Measurements from ENCODE around the gene CLEC2D.
"Not testable (repeated sequence)": the region's sequence is repeated elsewhere in the genome, so short reads cannot be mapped to it uniquely, and the experiment has no call there.

The CLEC2D gene

GRCh38 chr12:9699898-9700605 is 30.5 kb downstream of the CLEC2D start:
- Histone ChIP-seq H3K36me3 (ENCODE audit: control insufficient read depth, insufficient read depth, low read length) (peaks cover under 1% of the 10 kb centered on the region; the same call in 1 of the 2 replicates), H3K4me3 (replicated peaks; ENCODE audit: low read depth, low read length) (no peak overlapping the region), H3K27me3 (replicated peaks; ENCODE audit: control insufficient read depth, insufficient read depth, low read length) (no peaks in the 10 kb centered on the region)
- DNase-seq (ENCODE audit: extremely low read depth, insufficient read length) = no peak
- no peak for TF ChIP-seq CTCF (IDR thresholded peaks at IDR 0.05; ENCODE audit: insufficient read depth, low read length, poor library complexity, severe bottlenecking)

GRCh38 chr12:9700606-9700956 is 31.1 kb downstream of the CLEC2D start:
- no peaks in the 10 kb centered on the region; the same call in 1 of the 2 replicates for H3K36me3 ChIP-seq (ENCODE audit: control insufficient read depth, insufficient read depth, low read length)
- DNase-seq (ENCODE audit: extremely low read depth, insufficient read length) = no peak
- H3K4me3 ChIP-seq (replicated peaks; ENCODE audit: low read depth, low read length) = no peak overlapping the region
- no peaks in the 10 kb centered on the region for H3K27me3 ChIP-seq (replicated peaks; ENCODE audit: control insufficient read depth, insufficient read depth, low read length)
- no peak for TF ChIP-seq CTCF (IDR thresholded peaks at IDR 0.05; ENCODE audit: insufficient read depth, low read length, poor library complexity, severe bottlenecking)

GRCh38 chr12:9701380-9702154 is 32.1 kb downstream of the CLEC2D start:
- Histone ChIP-seq H3K36me3 (ENCODE audit: control insufficient read depth, insufficient read depth, low read length) (no peaks in the 10 kb centered on the region), H3K4me3 (replicated peaks; ENCODE audit: low read depth, low read length) (no peak overlapping the region), H3K27me3 (replicated peaks; ENCODE audit: control insufficient read depth, insufficient read depth, low read length) (no peaks in the 10 kb centered on the region)
- no peak for DNase-seq (ENCODE audit: extremely low read depth, insufficient read length)
- TF ChIP-seq CTCF (IDR thresholded peaks at IDR 0.05; ENCODE audit: insufficient read depth, low read length, poor library complexity, severe bottlenecking) = no peak

GRCh38 chr12:9702255-9702654 is 32.7 kb downstream of the CLEC2D start:
- Histone ChIP-seq H3K27me3 (replicated peaks; ENCODE audit: control insufficient read depth, insufficient read depth, low read length) (no peaks in the 10 kb centered on the region), H3K4me3 (replicated peaks; ENCODE audit: low read depth, low read length) (no peak overlapping the region), H3K36me3 (ENCODE audit: control insufficient read depth, insufficient read depth, low read length) (no peaks in the 10 kb centered on the region)
- TF ChIP-seq CTCF (IDR thresholded peaks at IDR 0.05; ENCODE audit: insufficient read depth, low read length, poor library complexity, severe bottlenecking) = no peak
- DNase-seq (ENCODE audit: extremely low read depth, insufficient read length) = no peak

- not testable (repeated sequence) for H3K36me3 ChIP-seq (ENCODE audit: control insufficient read depth, insufficient read depth, low read length); H3K27me3 ChIP-seq (replicated peaks; ENCODE audit: control insufficient read depth, insufficient read depth, low read length); DNase-seq (ENCODE audit: extremely low read depth, insufficient read length); H3K4me3 ChIP-seq (replicated peaks; ENCODE audit: low read depth, low read length)
Measured at GRCh38 chr12:9704561-9704960, 35.0 kb downstream of the CLEC2D start.

- no peak for DNase-seq (ENCODE audit: extremely low read depth, insufficient read length)
- Histone ChIP-seq H3K4me3 (replicated peaks; ENCODE audit: low read depth, low read length) (no peak overlapping the region), H3K36me3 (ENCODE audit: control insufficient read depth, insufficient read depth, low read length) (no peaks in the 10 kb centered on the region; the same call in 1 of the 2 replicates), H3K27me3 (replicated peaks; ENCODE audit: control insufficient read depth, insufficient read depth, low read length) (no peaks in the 10 kb centered on the region)
- no peak for TF ChIP-seq CTCF (IDR thresholded peaks at IDR 0.05; ENCODE audit: insufficient read depth, low read length, poor library complexity, severe bottlenecking)
Measured at GRCh38 chr12:9706086-9706685, 36.7 kb downstream of the CLEC2D start.

Measured in GM06990 (cell line).